NCI-H748 treated with DMSO at 0.1 percent for 48 hours (cell line): ENCODE results near the gene TNIP2.
"Not testable (repeated sequence)": the region's sequence is repeated elsewhere in the genome, so short reads cannot be mapped to it uniquely, and the experiment has no call there.

Experiments
- DNase-seq: peaks from one replicate; lab custom pipeline; 2025; lab: John Stamatoyannopoulos, UW

TNIP2 gene

GRCh38 chr4:2793586-2794485 is 37.7 kb upstream of the TNIP2 start:
- DNase-seq: no peak

DNA sequence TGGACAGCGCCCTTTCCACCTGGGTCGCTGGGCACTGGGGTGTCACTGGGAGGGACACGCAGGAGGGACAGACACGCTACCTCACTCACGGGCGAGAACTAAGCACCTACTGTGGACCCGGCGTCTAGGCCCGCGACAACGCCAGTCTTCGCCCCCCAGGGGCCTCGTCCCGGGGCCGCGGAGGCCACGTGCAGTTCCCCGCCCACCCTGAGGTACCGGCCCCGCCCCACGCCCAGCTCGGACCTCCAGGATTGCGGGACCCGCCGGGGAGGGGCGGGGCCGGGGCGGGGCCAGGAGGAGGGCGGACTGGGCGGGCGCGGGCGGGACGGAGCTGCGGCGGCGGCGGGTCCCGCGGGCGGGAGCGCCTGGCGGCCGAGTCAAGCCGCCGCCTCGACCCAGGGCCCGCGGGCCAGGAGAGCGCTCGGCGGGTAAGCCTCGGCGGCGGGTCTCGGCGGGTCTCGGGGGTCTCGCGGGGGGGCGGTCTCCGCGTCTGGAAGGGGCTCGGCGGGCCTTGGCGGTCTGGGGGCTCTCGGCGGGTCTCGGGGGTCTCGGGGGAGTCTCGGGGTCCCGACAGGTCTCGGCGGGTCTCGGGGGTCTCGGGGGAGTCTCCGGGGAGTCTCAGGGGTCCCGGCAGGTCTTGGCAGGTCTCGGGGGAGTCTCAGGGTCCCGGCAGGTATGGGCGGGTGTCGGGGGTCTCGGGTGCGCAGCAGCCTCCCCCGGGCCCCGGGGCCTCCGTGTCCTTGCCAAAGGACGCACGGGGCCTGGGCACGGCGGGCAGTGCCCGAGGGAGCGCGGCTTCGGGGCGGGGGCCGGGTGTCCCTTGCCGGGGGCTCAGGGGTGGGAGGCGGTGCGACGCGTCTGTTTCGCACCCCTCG is 36.8 kb upstream of the TNIP2 start, which contains the start of gene SH3BP2:
TSS of gene SH3BP2 (plus strand) at position 375 of the 875 bp plus-strand sequence. CDS start 27,533 bp downstream, outside the sequence.
- no peak for DNase-seq

GRCh38 chr4:2792396-2792710 is 36.2 kb upstream of the TNIP2 start:
- DNase-seq: no peak

DNA sequence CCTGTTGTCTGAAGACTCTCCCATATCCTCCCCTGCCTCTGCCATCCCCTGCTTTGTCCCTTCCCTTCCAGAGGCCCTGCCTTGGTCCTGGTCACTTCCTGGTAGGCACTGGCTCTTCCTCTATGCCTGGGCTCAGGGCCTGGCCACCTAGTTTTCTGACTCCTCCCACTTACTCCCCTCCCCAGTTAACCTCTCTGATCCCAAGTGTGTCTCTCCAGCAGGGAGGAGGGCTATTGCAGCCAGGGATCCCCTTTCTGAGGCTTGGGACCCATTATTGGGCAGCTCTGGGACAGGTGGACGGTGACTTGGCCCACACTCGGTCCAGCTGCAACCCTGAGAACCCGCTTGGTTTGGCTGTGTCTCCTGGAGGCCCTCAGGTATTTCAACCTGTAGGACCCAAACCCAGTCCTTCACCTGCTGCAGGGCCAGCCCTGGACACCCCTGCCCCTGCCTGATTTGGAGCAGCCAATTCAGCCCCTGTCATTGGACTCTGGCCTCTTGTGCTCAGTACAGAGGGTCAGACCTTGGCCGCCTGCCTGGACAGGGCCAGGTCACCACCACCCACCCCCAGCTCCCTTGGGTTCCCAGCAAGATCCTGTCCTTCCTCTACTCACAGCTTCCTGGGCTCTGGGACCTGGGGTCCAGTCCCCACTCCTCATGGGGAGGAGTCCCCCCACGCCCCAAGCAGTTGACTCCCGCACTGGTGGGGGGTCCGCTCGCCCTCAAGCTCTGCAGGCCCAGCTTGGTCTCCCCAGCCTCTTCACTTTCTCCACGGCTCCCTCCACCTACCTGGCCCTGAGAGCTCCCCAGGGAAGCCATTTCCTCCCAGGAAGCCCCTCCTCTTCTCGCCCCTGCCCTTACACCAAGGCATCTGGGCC is 35.6 kb upstream of the TNIP2 start:
- DNase-seq: no peak

- DNase-seq: no peak
These were observed 34.7 kb upstream of the TNIP2 start for GRCh38 chr4:2790583-2791517.

DNA sequence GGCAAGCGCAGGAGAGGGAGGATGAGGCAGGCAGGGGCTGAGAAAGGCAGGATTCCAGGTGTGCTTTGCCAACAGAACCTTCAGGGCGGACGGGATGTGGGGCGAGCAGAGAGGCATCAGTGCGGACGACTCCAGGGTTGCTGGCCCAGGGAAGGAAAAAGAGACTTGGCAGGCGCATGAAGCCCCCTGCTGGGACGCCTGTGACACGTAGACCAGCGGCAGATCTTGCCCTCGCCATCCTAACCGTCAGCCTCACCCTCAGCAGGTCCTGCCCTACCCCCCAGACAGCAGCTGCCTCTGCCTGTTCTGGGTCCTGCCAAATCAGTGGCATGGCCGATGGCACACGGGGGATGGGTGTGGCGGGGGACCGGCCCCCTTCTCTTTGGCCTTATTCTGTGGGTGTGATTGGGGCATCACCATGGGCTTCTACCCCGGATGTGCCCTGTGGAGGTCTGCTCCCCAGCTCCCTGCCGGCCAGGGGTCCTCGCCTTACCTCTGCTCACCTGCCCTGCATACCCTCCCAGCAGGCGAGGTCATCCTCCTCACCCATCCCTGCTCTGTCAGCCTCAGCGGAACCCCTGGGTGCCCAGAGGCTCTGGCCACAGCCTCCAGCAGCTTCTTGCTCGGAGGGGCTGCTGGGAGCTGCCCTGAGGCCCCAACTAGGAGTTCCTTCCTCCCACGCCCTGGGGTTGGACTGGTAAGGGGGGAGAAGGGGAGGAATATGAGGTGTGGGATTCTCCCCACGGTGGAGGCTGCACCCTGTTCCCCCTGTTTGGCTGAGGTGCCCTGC is 33.9 kb upstream of the TNIP2 start:
- DNase-seq: no peak

GRCh38 chr4:2789351-2789750 is 33.2 kb upstream of the TNIP2 start:
- DNase-seq: no peak

DNA sequence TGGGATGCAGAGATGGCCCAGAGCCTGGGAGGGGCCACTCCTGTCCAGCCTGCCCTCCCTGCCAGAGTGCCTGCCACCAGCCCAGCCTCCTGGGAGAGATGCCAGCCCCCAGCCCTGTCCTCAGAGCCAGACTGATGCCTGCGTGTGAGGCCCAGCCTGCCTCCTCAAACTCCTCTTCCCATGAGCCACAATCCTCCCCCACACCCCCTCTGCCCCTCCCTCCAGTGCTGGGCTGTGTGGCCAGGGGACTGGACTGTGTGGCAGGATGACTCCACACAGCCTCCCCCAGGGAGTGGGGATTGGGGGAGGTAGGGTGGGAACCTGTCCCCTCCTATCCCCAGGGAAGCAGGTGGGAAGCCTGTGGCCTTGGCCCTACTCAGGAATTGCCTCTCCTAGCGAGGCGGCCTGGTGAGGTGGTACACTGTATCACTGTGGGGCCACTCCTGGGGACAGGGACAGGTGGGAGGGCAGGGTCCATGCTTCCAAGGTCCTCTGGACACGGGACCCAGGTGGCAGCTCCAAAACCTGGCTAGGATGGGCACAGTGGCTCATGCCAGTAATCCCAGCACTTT is 32.5 kb upstream of the TNIP2 start:
- no peak for DNase-seq

GRCh38 chr4:2788101-2788500 is 32.0 kb upstream of the TNIP2 start:
- no peak for DNase-seq

DNA sequence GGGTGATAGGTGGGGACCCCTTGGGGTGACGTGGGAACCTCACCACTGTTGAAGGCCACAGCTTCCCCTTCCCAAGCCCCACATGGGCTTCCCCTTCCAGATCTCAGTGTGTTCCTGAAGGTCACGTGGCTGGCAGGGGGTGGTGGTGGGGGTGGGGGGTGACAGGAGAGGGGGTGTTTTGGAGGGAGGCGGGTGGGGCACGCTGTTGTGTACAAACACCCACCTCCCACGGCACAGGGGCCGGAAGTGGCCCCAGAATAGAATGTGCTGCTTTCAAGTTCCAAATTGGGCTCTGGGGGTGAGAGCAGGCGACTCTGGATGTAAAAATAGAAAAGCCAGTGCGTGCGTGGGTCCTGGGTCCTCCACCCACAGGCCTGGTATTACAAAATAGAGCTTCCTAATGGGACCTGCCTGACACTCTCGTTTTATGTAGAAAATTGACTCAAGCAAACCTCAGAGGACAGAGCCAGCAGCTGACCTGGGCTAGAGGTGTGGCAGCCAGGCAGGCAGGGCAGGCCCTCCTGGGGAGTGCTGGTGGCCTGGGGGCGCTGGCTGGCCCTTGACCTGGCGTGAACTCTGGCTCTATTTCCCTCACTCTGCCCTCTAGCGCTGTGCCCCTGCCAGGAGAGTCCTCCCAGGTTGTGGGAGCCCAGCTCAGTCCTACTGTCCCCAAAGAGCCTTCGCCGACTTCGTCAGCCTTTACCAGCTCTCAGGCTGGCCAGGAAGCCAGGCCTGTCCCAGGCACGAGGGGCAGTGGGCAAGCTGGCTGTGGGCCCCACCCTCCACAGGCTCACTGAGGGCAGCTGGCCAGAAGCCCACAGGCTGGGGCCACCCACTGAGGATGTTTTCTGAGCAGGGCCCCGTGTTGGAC is 31.3 kb upstream of the TNIP2 start:
- no peak for DNase-seq

DNA sequence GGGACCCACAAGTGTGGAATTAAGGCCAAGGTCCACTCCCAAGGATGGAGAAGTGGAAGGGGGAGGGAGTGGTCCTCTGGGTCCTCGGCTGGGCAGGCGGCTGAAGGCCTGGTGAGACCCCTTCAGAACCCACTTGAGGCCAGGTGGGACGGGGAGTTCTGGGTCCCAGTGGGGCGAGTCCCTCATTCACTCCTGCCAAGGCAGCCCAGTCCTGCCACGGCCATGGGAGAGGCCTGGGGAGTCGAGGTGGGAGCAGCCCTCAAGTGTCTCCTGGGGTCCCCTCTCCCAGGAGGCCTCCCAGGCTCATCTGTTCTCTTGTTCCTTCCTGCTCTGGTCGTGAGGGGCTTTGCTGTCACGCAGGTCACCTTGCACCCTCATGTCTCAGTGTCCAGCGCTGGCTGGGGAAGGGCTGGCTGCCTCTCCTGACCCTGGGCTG is 30.7 kb upstream of the TNIP2 start:
- no peak for DNase-seq

DNA sequence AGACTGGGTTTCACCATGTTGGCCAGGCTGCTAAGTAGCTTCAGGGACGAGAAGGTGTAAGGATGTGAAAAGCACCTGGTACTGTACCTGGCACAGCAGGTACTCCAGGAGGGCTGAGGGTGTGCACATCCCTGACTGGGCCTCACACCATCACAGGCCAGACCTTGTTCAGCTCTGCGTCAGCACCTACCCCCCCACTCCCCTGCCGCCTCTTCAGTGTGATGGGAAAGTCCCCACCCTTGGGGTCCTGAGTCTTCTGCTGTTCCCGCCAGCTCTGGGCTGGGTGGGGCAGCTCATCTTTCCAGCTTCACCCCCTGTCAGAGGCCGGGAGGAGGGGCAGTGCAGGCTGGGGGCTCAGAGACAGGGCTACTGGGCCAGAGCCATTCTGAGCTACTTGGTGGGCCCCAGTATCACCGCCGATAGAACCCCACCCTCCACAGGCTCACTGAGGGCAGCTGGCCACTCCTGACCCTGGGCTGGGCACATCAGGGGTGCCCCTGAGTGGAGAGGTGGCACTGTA is 30.1 kb upstream of the TNIP2 start:
- no peak for DNase-seq

- no peak for DNase-seq
These were observed 29.5 kb upstream of the TNIP2 start for GRCh38 chr4:2785613-2786012.

GRCh38 chr4:2783790-2784189 is 27.7 kb upstream of the TNIP2 start:
- DNase-seq: no peak

DNA sequence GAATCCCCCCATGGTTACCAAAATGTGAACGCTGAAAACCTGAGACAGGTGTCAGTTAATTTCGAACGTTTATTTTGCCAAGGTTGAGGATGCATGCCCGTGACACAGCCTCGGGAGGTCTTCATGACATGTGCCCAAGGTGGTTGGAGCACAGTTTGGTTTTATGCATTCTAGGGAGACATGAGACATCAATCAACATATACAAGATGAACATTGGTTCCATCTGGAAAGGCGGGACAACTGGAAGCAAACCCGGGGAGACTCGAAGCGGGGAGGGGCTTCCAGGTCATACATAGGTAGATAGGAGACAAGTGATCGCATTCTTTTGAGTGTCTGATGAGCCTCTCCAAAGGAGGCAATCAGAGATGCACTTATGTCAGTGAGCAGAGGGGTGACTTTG is 25.8 kb upstream of the TNIP2 start:
- DNase-seq: no peak

DNA sequence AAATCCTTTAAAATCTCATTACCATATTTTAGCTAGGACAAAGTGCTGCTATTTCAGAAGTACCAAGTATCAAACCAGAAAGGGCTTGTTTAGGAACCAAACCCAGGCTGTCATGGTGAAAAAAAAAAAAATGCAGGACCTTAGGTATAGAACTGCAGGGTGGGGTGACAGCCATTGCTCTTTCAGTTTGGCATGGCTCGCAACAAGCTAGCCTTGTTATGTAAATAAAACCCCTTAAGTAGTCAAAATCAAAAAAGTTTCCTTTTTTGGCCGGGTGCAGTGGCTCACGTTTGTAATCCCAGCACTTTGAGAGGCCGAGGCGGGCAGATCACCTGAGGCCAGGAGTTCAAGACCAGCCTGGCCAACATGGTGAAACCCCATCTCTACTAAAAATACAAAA is 24.5 kb upstream of the TNIP2 start:
- not testable (repeated sequence) for DNase-seq

DNA sequence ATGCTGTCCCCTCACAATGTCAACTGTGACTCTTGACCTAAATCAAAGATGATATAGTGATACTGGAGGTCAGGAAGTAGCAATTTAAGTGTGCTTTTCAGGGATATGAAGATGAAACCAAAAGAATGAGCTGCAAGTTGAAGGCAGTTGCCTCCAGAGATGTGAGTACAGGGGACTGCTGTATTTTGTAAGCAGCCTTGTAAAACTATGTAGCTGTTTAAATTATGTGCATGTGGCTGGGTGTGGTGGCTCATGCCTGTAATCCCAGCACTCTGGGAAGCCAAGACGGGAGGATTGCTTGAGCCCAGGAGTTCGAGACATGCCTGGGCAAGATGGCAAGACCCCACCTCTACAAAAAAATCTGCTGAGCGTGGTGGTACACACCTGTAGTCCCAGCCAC is 15.1 kb upstream of the TNIP2 start:
- no peak for DNase-seq

DNA sequence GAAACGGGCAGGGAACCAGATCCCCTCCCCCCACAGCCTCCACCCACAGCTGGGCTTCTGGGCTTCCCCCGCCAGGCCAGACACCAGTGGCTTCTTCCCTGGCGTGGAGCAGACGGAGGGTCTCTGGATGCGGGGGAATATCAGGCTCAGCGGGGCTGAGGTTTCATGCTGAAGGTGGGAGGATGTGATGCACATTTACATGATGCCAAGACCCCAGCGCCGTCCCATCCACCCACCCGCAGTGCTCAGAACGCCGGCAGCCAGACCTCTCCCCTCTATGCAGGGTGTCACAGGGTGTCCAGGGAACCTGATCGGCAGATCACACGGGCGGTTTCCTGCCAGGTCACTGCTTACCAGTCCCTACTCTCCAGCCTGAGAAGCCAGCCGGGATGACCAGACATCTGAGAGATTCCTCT is 12.8 kb upstream of the TNIP2 start:
- no peak for DNase-seq
